H9 (cell line): ENCODE measurements around the gene MRFAP1. TPM values are rescaled to one million over a fixed set of nuclear protein-coding genes. Genes with fewer than 3 reads are reported as not detected.

ENCODE experiments used
- DNase-seq: peaks from one replicate; pipeline ENCODE4 v3.0.0-alpha.2; 2017
- H2AFZ ChIP-seq: one replicate; pipeline ENCODE4 v1.6.1; 2013; ENCODE audit warnings: mild to moderate bottlenecking, low read length, control low read depth, moderate library complexity
- H2AK5ac ChIP-seq: 2 replicates; pipeline ENCODE4 v1.6.1; 2013; ENCODE audit warnings: low read length, control low read depth, mixed read lengths; ENCODE audit not compliant: insufficient read length
- H2BK120ac ChIP-seq: one replicate; pipeline ENCODE4 v1.6.1; 2013; ENCODE audit warnings: low read depth, mild to moderate bottlenecking, low read length, control low read depth, inconsistent platforms; ENCODE audit not compliant: poor library complexity, severe bottlenecking
- H2BK12ac ChIP-seq: 2 replicates; pipeline ENCODE4 v1.6.1; 2013; ENCODE audit warnings: low read length, control low read depth, mixed read lengths, low read depth; ENCODE audit not compliant: insufficient read length
- H2BK15ac ChIP-seq: 2 replicates; pipeline ENCODE4 v1.6.1; 2013; ENCODE audit warnings: low read depth, low read length, control low read depth
- H2BK20ac ChIP-seq: one replicate; pipeline ENCODE4 v1.6.1; 2013; ENCODE audit warnings: low read depth, mild to moderate bottlenecking, low read length, control low read depth, inconsistent platforms; ENCODE audit not compliant: poor library complexity, severe bottlenecking
- H2BK5ac ChIP-seq: 2 replicates; pipeline ENCODE4 v1.6.1; 2013; ENCODE audit warnings: low read length, control low read depth, mixed read lengths; ENCODE audit not compliant: insufficient read length
- H3K14ac ChIP-seq: 2 replicates; pipeline ENCODE4 v1.6.1; 2013; ENCODE audit warnings: low read length, control low read depth; ENCODE audit not compliant: insufficient read depth
- H3K18ac ChIP-seq: 2 replicates; pipeline ENCODE4 v1.6.1; 2013; ENCODE audit warnings: low read depth, mild to moderate bottlenecking, mixed read lengths, low read length, control low read depth; ENCODE audit not compliant: insufficient read length
- H3K23ac ChIP-seq: 2 replicates; pipeline ENCODE4 v1.6.1; 2013; ENCODE audit warnings: low read length, control low read depth, mixed read lengths, low read depth; ENCODE audit not compliant: insufficient read length
- H3K23me2 ChIP-seq: 2 replicates; pipeline ENCODE4 v1.6.1; 2013; ENCODE audit warnings: low read depth, mild to moderate bottlenecking, mixed read lengths, low read length, control low read depth; ENCODE audit not compliant: insufficient read length, poor library complexity, severe bottlenecking
- H3K27ac ChIP-seq: 2 replicates; pipeline ENCODE4 v1.5.1; 2013; ENCODE audit warnings: low read length, control low read depth, mixed read lengths, low read depth; ENCODE audit not compliant: insufficient read length
- H3K27me3 ChIP-seq: 2 replicates; pipeline ENCODE4 v1.6.1; 2013; ENCODE audit warnings: low read length, control low read depth, inconsistent platforms; ENCODE audit not compliant: insufficient read depth
- H3K4ac ChIP-seq: 2 replicates; pipeline ENCODE4 v1.6.1; 2013; ENCODE audit warnings: low read depth, mild to moderate bottlenecking, control low read depth, inconsistent platforms, low read length, moderate library complexity
- H3K4me1 ChIP-seq: 2 replicates; pipeline ENCODE4 v1.6.1; 2013; ENCODE audit warnings: low read length, control low read depth, inconsistent platforms; ENCODE audit not compliant: insufficient read depth
- H3K4me2 ChIP-seq: 2 replicates; pipeline ENCODE4 v1.6.1; 2013; ENCODE audit warnings: low read length, control low read depth, mixed read lengths; ENCODE audit not compliant: insufficient read length, insufficient read depth
- H3K56ac ChIP-seq: 2 replicates; pipeline ENCODE4 v1.6.1; 2013; ENCODE audit warnings: low read depth, mild to moderate bottlenecking, mixed read lengths, low read length, control low read depth; ENCODE audit not compliant: insufficient read length
- H3K79me1 ChIP-seq: 2 replicates; pipeline ENCODE4 v1.6.1; 2013; ENCODE audit warnings: low read depth, mild to moderate bottlenecking, moderate library complexity, low read length, control low read depth, inconsistent platforms; ENCODE audit not compliant: insufficient read depth, poor library complexity, severe bottlenecking
- H3K79me2 ChIP-seq: 2 replicates; pipeline ENCODE4 v1.6.1; 2013; ENCODE audit warnings: low read length, control low read depth, inconsistent platforms; ENCODE audit not compliant: insufficient read depth
- H3K9ac ChIP-seq: 2 replicates; pipeline ENCODE4 v1.6.1; 2013; ENCODE audit warnings: low read length, control low read depth, mixed read lengths; ENCODE audit not compliant: insufficient read length; ENCODE audit errors: extremely low read depth
- H3K9me3 ChIP-seq: one replicate; pipeline ENCODE4 v1.6.1; 2013; ENCODE audit warnings: low read depth, low read length, inconsistent platforms; ENCODE audit not compliant: control insufficient read depth
- H3T11ph ChIP-seq: one replicate; pipeline ENCODE4 v1.6.1; 2013; ENCODE audit warnings: mild to moderate bottlenecking, low read length, control low read depth, inconsistent platforms
- H4K20me1 ChIP-seq: one replicate; pipeline ENCODE4 v1.6.1; 2013; ENCODE audit not compliant: control insufficient read depth, insufficient read length, insufficient read depth
- H4K5ac ChIP-seq: 2 replicates; pipeline ENCODE4 v1.6.1; 2013; ENCODE audit warnings: low read depth, mild to moderate bottlenecking, mixed read lengths, low read length, control low read depth; ENCODE audit not compliant: insufficient read length
- H4K8ac ChIP-seq: replicated peaks from 2 replicates; pipeline ENCODE4 v1.6.1; 2013; ENCODE audit warnings: low read length, control low read depth, mixed read lengths, low read depth; ENCODE audit not compliant: insufficient read length
- H4K91ac ChIP-seq: 2 replicates; pipeline ENCODE4 v1.6.1; 2013; ENCODE audit warnings: low read depth, mild to moderate bottlenecking, moderate library complexity, mixed read lengths, low read length, control low read depth; ENCODE audit not compliant: insufficient read length
- H3K27ac Mint-ChIP-seq, 3 experiments: 2 replicates in 2 of 3; 3 replicates in 1 of 3; pipeline ENCODE4 v1.8.0; 2020 to 2021; ENCODE audit warnings: mixed read lengths in 3 of 3, mild to moderate bottlenecking in 1 of 3, moderate library complexity in 1 of 3
- H3K27me3 Mint-ChIP-seq: 2 replicates; pipeline ENCODE4 v1.8.0; 2021; ENCODE audit warnings: low read depth, mild to moderate bottlenecking, moderate library complexity, mixed read lengths
- H3K36me3 Mint-ChIP-seq, 3 experiments: 2 replicates in 2 of 3; 3 replicates in 1 of 3; pipeline ENCODE4 v1.8.0; 2020 to 2021; ENCODE audit warnings: low read depth in 3 of 3, mixed read lengths in 3 of 3; ENCODE audit not compliant: insufficient read depth in 1 of 3
- H3K4me1 Mint-ChIP-seq, 2 experiments: 2 replicates each; pipeline ENCODE4 v1.8.0; 2020; ENCODE audit warnings: mixed read lengths in 2 of 2
- H3K4me3 Mint-ChIP-seq, 2 experiments: 2 replicates in 1 of 2; 3 replicates in 1 of 2; pipeline ENCODE4 v1.8.0; 2020 to 2021; ENCODE audit warnings: mild to moderate bottlenecking in 2 of 2, mixed read lengths in 2 of 2, moderate library complexity in 1 of 2
- H3K9me3 Mint-ChIP-seq, 2 experiments: 2 replicates in 1 of 2; 3 replicates in 1 of 2; pipeline ENCODE4 v1.8.0; 2020; ENCODE audit warnings: mild to moderate bottlenecking in 2 of 2, mixed read lengths in 2 of 2, moderate library complexity in 1 of 2
- WGBS: extraction: QIAGEN DNeasy Blood & Tissue Kit; methylation state at CpG from one replicate; pipeline ENCODE4 v1.1.7; 2013; ENCODE audit warnings: missing lambda C conversion rate, low lambda C conversion rate, mixed read lengths; ENCODE audit not compliant: insufficient read length; ENCODE audit errors: extremely low coverage; 5-methylcytosine and 5-hydroxymethylcytosine counted together
- total RNA-seq: library from RNA; stranded (reverse); gene quantifications from 2 replicates; pipeline ENCODE4 v1.2.1, GENCODE V29; 2021
- TF ChIP-seq, protein P1 (sequence below): fragments of 200-600 bp; sonication (generic); conservative IDR thresholded peaks from 3 replicates; pipeline ENCODE4 v1.8.0; 2021; ENCODE audit warnings: antibody characterized with exemption, mild to moderate bottlenecking

The MRFAP1 gene
- total RNA-seq, 1 experiment from 2014 or later = 328 TPM

DNA sequence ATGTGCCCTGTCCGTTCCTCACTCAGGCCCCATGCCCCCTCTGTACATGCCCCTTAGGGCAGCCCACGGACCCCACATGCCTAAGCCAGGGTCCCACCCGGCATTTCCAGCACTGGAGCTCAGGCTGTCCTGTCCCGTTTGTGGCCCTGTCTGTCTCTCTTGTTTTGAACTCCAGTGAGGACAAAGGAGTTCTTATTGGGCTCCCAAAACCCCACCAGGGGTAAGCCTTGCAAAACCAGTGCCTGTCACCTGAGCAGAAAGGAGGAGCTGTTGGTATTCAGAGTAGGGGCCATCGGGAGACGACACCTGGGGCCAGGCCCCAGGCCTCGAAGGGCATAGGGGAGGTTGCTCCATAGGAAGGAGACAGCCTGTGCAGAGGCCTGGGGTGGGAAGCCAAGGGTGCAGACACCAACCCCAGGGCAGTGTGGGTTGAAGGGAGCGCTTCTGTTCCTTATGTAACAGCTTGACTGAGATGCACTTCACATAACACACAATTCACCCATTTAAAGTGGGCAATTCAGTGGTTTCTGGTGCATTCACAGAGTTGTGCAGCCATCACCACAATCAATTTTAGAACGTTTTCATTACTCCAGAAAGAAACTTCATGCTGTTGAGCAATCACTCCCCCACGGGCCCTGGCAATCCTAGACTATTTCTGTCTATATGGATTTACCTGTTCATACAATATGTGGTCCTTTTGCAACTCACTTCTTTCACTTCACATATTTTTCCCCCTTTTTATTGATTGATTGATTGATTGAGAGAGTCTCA is 33.8 kb upstream of the MRFAP1 start:
- Histone ChIP-seq H3T11ph (no peak overlapping the region), H3K27me3 (no peaks in the 10 kb centered on the region), H2AK5ac (no peak overlapping the region), H2BK15ac (no peak overlapping the region), H2BK5ac (no peak overlapping the region), H3K56ac (no peak overlapping the region), H2BK20ac (no peak overlapping the region), H3K9me3 (no peaks in the 10 kb centered on the region), H2BK120ac (no peak overlapping the region), H4K5ac (no peak overlapping the region), H3K9ac (no peak overlapping the region), H3K18ac (no peak overlapping the region), H3K4me1 (no peaks in the 10 kb centered on the region), H3K79me1 (no peaks in the 10 kb centered on the region), H3K79me2 (no peaks in the 10 kb centered on the region), H4K20me1 (no peaks in the 10 kb centered on the region), H3K4ac (no peak overlapping the region), H2BK12ac (no peak overlapping the region), H4K91ac (no peak overlapping the region), H3K14ac (no peak overlapping the region), H4K8ac (no peak overlapping the region), H3K23me2 (no peaks in the 10 kb centered on the region), H3K4me2 (no peak overlapping the region), H3K27ac (no peak overlapping the region), H2AFZ (no peak overlapping the region), H3K23ac (no peak overlapping the region)
- H3K36me3 Mint-ChIP-seq = peaks cover 8 to 37% (median 29%) of the 10 kb centered on the region in 3 experiments
- no peak overlapping the region for H3K27ac Mint-ChIP-seq
- no peak overlapping the region for H3K4me3 Mint-ChIP-seq
- no CpG with 5 or more reads among the region's 10 CpGs for WGBS
- TF ChIP-seq, protein P1, sequence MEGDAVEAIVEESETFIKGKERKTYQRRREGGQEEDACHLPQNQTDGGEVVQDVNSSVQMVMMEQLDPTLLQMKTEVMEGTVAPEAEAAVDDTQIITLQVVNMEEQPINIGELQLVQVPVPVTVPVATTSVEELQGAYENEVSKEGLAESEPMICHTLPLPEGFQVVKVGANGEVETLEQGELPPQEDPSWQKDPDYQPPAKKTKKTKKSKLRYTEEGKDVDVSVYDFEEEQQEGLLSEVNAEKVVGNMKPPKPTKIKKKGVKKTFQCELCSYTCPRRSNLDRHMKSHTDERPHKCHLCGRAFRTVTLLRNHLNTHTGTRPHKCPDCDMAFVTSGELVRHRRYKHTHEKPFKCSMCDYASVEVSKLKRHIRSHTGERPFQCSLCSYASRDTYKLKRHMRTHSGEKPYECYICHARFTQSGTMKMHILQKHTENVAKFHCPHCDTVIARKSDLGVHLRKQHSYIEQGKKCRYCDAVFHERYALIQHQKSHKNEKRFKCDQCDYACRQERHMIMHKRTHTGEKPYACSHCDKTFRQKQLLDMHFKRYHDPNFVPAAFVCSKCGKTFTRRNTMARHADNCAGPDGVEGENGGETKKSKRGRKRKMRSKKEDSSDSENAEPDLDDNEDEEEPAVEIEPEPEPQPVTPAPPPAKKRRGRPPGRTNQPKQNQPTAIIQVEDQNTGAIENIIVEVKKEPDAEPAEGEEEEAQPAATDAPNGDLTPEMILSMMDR = no peak
- H3K27me3 Mint-ChIP-seq = peaks cover 8% of the 10 kb centered on the region
- no peak for DNase-seq
- peaks cover 0 to 5% of the 10 kb centered on the region in 2 experiments; a peak in 1 of 4 replicates for H3K4me1 Mint-ChIP-seq
- H3K9me3 Mint-ChIP-seq = peaks cover 12 to 17% of the 10 kb centered on the region in 2 experiments
